NCI-H1048 (cell line): ENCODE data around the gene CDH4.

Source experiments
- DNase-seq: peaks from one replicate; lab custom pipeline; 2025; lab: John Stamatoyannopoulos, UW

The CDH4 gene

GRCh38 chr20:61301711-61302525, 49.9 kb downstream of the CDH4 start:
- DNase-seq, result no peak

- DNase-seq, result no peak
Measured at GRCh38 chr20:61303217-61303616, 51.2 kb downstream of the CDH4 start.

GRCh38 chr20:61303675-61304074, 51.6 kb downstream of the CDH4 start:
- no peak for DNase-seq

GRCh38 chr20:61304750-61305149, 52.7 kb downstream of the CDH4 start:
- DNase-seq, result no peak

- no peak for DNase-seq
Measured at GRCh38 chr20:61306937-61307475, 54.9 kb downstream of the CDH4 start.

- DNase-seq, result no peak
Measured at GRCh38 chr20:61307686-61308476, 55.8 kb downstream of the CDH4 start.

GRCh38 chr20:61308477-61308774, 56.4 kb downstream of the CDH4 start:
- no peak for DNase-seq

- DNase-seq, result no peak
Measured at GRCh38 chr20:61310954-61311353, 58.9 kb downstream of the CDH4 start.

- DNase-seq, result no peak
Measured at GRCh38 chr20:61311656-61312387, 59.8 kb downstream of the CDH4 start.

- DNase-seq, result no peak
Measured at GRCh38 chr20:61312925-61313324, 60.9 kb downstream of the CDH4 start.

- no peak for DNase-seq
Measured at GRCh38 chr20:61313396-61313795, 61.3 kb downstream of the CDH4 start.

- DNase-seq, result no peak
Measured at GRCh38 chr20:61314326-61315010, 62.4 kb downstream of the CDH4 start.

- DNase-seq, result no peak
Measured at GRCh38 chr20:61315319-61315718, 63.3 kb downstream of the CDH4 start.

GRCh38 chr20:61316346-61316745, 64.3 kb downstream of the CDH4 start:
- no peak for DNase-seq

- no peak for DNase-seq
Measured at GRCh38 chr20:61317966-61318530, 66.0 kb downstream of the CDH4 start.

GRCh38 chr20:61320691-61321425, 68.8 kb downstream of the CDH4 start:
- DNase-seq, result no peak

GRCh38 chr20:61321481-61321880, 69.4 kb downstream of the CDH4 start:
- no peak for DNase-seq

- no peak for DNase-seq
Measured at GRCh38 chr20:61322151-61322865, 70.2 kb downstream of the CDH4 start.

GRCh38 chr20:61324906-61325305, 72.8 kb downstream of the CDH4 start:
- no peak for DNase-seq

- no peak for DNase-seq
Measured at GRCh38 chr20:61325718-61326117, 73.7 kb downstream of the CDH4 start.
